H9 (cell line): ENCODE measurements around the gene CYTH3. TPM values are rescaled to one million over a fixed set of nuclear protein-coding genes. Genes with fewer than 3 reads are reported as not detected.
"Not testable (repeated sequence)": the region's sequence is repeated elsewhere in the genome, so short reads cannot be mapped to it uniquely, and the experiment has no call there.

Source experiments
- DNase-seq: peaks from one replicate; pipeline ENCODE4 v3.0.0-alpha.2; 2017
- H2AFZ ChIP-seq: one replicate; pipeline ENCODE4 v1.6.1; 2013; ENCODE audit warnings: mild to moderate bottlenecking, low read length, control low read depth, moderate library complexity
- H2AK5ac ChIP-seq: 2 replicates; pipeline ENCODE4 v1.6.1; 2013; ENCODE audit warnings: low read length, control low read depth, mixed read lengths; ENCODE audit not compliant: insufficient read length
- H2BK120ac ChIP-seq: one replicate; pipeline ENCODE4 v1.6.1; 2013; ENCODE audit warnings: low read depth, mild to moderate bottlenecking, low read length, control low read depth, inconsistent platforms; ENCODE audit not compliant: poor library complexity, severe bottlenecking
- H2BK12ac ChIP-seq: 2 replicates; pipeline ENCODE4 v1.6.1; 2013; ENCODE audit warnings: low read length, control low read depth, mixed read lengths, low read depth; ENCODE audit not compliant: insufficient read length
- H2BK15ac ChIP-seq: 2 replicates; pipeline ENCODE4 v1.6.1; 2013; ENCODE audit warnings: low read depth, low read length, control low read depth
- H2BK20ac ChIP-seq: one replicate; pipeline ENCODE4 v1.6.1; 2013; ENCODE audit warnings: low read depth, mild to moderate bottlenecking, low read length, control low read depth, inconsistent platforms; ENCODE audit not compliant: poor library complexity, severe bottlenecking
- H2BK5ac ChIP-seq: 2 replicates; pipeline ENCODE4 v1.6.1; 2013; ENCODE audit warnings: low read length, control low read depth, mixed read lengths; ENCODE audit not compliant: insufficient read length
- H3K14ac ChIP-seq: 2 replicates; pipeline ENCODE4 v1.6.1; 2013; ENCODE audit warnings: low read length, control low read depth; ENCODE audit not compliant: insufficient read depth
- H3K18ac ChIP-seq: 2 replicates; pipeline ENCODE4 v1.6.1; 2013; ENCODE audit warnings: low read depth, mild to moderate bottlenecking, mixed read lengths, low read length, control low read depth; ENCODE audit not compliant: insufficient read length
- H3K23ac ChIP-seq: 2 replicates; pipeline ENCODE4 v1.6.1; 2013; ENCODE audit warnings: low read length, control low read depth, mixed read lengths, low read depth; ENCODE audit not compliant: insufficient read length
- H3K23me2 ChIP-seq: 2 replicates; pipeline ENCODE4 v1.6.1; 2013; ENCODE audit warnings: low read depth, mild to moderate bottlenecking, mixed read lengths, low read length, control low read depth; ENCODE audit not compliant: insufficient read length, poor library complexity, severe bottlenecking
- H3K27ac ChIP-seq: 2 replicates; pipeline ENCODE4 v1.5.1; 2013; ENCODE audit warnings: low read length, control low read depth, mixed read lengths, low read depth; ENCODE audit not compliant: insufficient read length
- H3K27me3 ChIP-seq: 2 replicates; pipeline ENCODE4 v1.6.1; 2013; ENCODE audit warnings: low read length, control low read depth, inconsistent platforms; ENCODE audit not compliant: insufficient read depth
- H3K4ac ChIP-seq: 2 replicates; pipeline ENCODE4 v1.6.1; 2013; ENCODE audit warnings: low read depth, mild to moderate bottlenecking, control low read depth, inconsistent platforms, low read length, moderate library complexity
- H3K4me1 ChIP-seq: 2 replicates; pipeline ENCODE4 v1.6.1; 2013; ENCODE audit warnings: low read length, control low read depth, inconsistent platforms; ENCODE audit not compliant: insufficient read depth
- H3K4me2 ChIP-seq: 2 replicates; pipeline ENCODE4 v1.6.1; 2013; ENCODE audit warnings: low read length, control low read depth, mixed read lengths; ENCODE audit not compliant: insufficient read length, insufficient read depth
- H3K56ac ChIP-seq: 2 replicates; pipeline ENCODE4 v1.6.1; 2013; ENCODE audit warnings: low read depth, mild to moderate bottlenecking, mixed read lengths, low read length, control low read depth; ENCODE audit not compliant: insufficient read length
- H3K79me1 ChIP-seq: 2 replicates; pipeline ENCODE4 v1.6.1; 2013; ENCODE audit warnings: low read depth, mild to moderate bottlenecking, moderate library complexity, low read length, control low read depth, inconsistent platforms; ENCODE audit not compliant: insufficient read depth, poor library complexity, severe bottlenecking
- H3K79me2 ChIP-seq: 2 replicates; pipeline ENCODE4 v1.6.1; 2013; ENCODE audit warnings: low read length, control low read depth, inconsistent platforms; ENCODE audit not compliant: insufficient read depth
- H3K9ac ChIP-seq: 2 replicates; pipeline ENCODE4 v1.6.1; 2013; ENCODE audit warnings: low read length, control low read depth, mixed read lengths; ENCODE audit not compliant: insufficient read length; ENCODE audit errors: extremely low read depth
- H3K9me3 ChIP-seq: one replicate; pipeline ENCODE4 v1.6.1; 2013; ENCODE audit warnings: low read depth, low read length, inconsistent platforms; ENCODE audit not compliant: control insufficient read depth
- H3T11ph ChIP-seq: one replicate; pipeline ENCODE4 v1.6.1; 2013; ENCODE audit warnings: mild to moderate bottlenecking, low read length, control low read depth, inconsistent platforms
- H4K20me1 ChIP-seq: one replicate; pipeline ENCODE4 v1.6.1; 2013; ENCODE audit not compliant: control insufficient read depth, insufficient read length, insufficient read depth
- H4K5ac ChIP-seq: 2 replicates; pipeline ENCODE4 v1.6.1; 2013; ENCODE audit warnings: low read depth, mild to moderate bottlenecking, mixed read lengths, low read length, control low read depth; ENCODE audit not compliant: insufficient read length
- H4K8ac ChIP-seq: replicated peaks from 2 replicates; pipeline ENCODE4 v1.6.1; 2013; ENCODE audit warnings: low read length, control low read depth, mixed read lengths, low read depth; ENCODE audit not compliant: insufficient read length
- H4K91ac ChIP-seq: 2 replicates; pipeline ENCODE4 v1.6.1; 2013; ENCODE audit warnings: low read depth, mild to moderate bottlenecking, moderate library complexity, mixed read lengths, low read length, control low read depth; ENCODE audit not compliant: insufficient read length
- H3K27ac Mint-ChIP-seq, 3 experiments: 2 replicates in 2 of 3; 3 replicates in 1 of 3; pipeline ENCODE4 v1.8.0; 2020 to 2021; ENCODE audit warnings: mixed read lengths in 3 of 3, mild to moderate bottlenecking in 1 of 3, moderate library complexity in 1 of 3
- H3K27me3 Mint-ChIP-seq: 2 replicates; pipeline ENCODE4 v1.8.0; 2021; ENCODE audit warnings: low read depth, mild to moderate bottlenecking, moderate library complexity, mixed read lengths
- H3K36me3 Mint-ChIP-seq, 3 experiments: 2 replicates in 2 of 3; 3 replicates in 1 of 3; pipeline ENCODE4 v1.8.0; 2020 to 2021; ENCODE audit warnings: low read depth in 3 of 3, mixed read lengths in 3 of 3; ENCODE audit not compliant: insufficient read depth in 1 of 3
- H3K4me1 Mint-ChIP-seq, 2 experiments: 2 replicates each; pipeline ENCODE4 v1.8.0; 2020; ENCODE audit warnings: mixed read lengths in 2 of 2
- H3K4me3 Mint-ChIP-seq, 2 experiments: 2 replicates in 1 of 2; 3 replicates in 1 of 2; pipeline ENCODE4 v1.8.0; 2020 to 2021; ENCODE audit warnings: mild to moderate bottlenecking in 2 of 2, mixed read lengths in 2 of 2, moderate library complexity in 1 of 2
- H3K9me3 Mint-ChIP-seq, 2 experiments: 2 replicates in 1 of 2; 3 replicates in 1 of 2; pipeline ENCODE4 v1.8.0; 2020; ENCODE audit warnings: mild to moderate bottlenecking in 2 of 2, mixed read lengths in 2 of 2, moderate library complexity in 1 of 2
- CTCF ChIP-seq: fragments of 200-600 bp; sonication (generic); conservative IDR thresholded peaks from 3 replicates; pipeline ENCODE4 v1.8.0; 2021; ENCODE audit warnings: antibody characterized with exemption, mild to moderate bottlenecking
- WGBS: extraction: QIAGEN DNeasy Blood & Tissue Kit; methylation state at CpG from one replicate; pipeline ENCODE4 v1.1.7; 2013; ENCODE audit warnings: missing lambda C conversion rate, low lambda C conversion rate, mixed read lengths; ENCODE audit not compliant: insufficient read length; ENCODE audit errors: extremely low coverage; 5-methylcytosine and 5-hydroxymethylcytosine counted together
- total RNA-seq: library from RNA; stranded (reverse); gene quantifications from 2 replicates; pipeline ENCODE4 v1.2.1, GENCODE V29; 2021

Gene CYTH3
- total RNA-seq, 1 experiment from 2014 or later = 12.3 TPM

GRCh38 chr7:6284055-6284400 is 11.6 kb upstream of the CYTH3 start:
- H2AFZ ChIP-seq = no peak overlapping the region
- no peak overlapping the region for H4K5ac ChIP-seq
- H3K36me3 Mint-ChIP-seq = no peaks in the 10 kb centered on the region; a peak in 3 of 7 replicates
- no peaks in the 10 kb centered on the region for H3K9me3 ChIP-seq
- H3K79me2 ChIP-seq = no peaks in the 10 kb centered on the region
- H3K4me3 Mint-ChIP-seq = no peak overlapping the region
- H2BK20ac ChIP-seq = no peak overlapping the region
- peaks cover 0 to 12% of the 10 kb centered on the region in 2 experiments; a peak in 4 of 5 replicates for H3K9me3 Mint-ChIP-seq
- no peaks in the 10 kb centered on the region for H3K23me2 ChIP-seq
- WGBS = no CpG with 5 or more reads among the region's 7 CpGs
- H3K4ac ChIP-seq = no peak overlapping the region
- no peak overlapping the region for H3K14ac ChIP-seq
- no peak overlapping the region for H2AK5ac ChIP-seq
- H4K8ac ChIP-seq = no peak overlapping the region
- H4K91ac ChIP-seq = no peak overlapping the region
- H2BK120ac ChIP-seq = no peak overlapping the region
- no peak overlapping the region for H3K4me2 ChIP-seq
- no peak overlapping the region for H2BK12ac ChIP-seq
- H3K56ac ChIP-seq = no peak overlapping the region
- no peak for DNase-seq
- no peak overlapping the region for H3K27ac Mint-ChIP-seq
- H2BK15ac ChIP-seq = no peak overlapping the region
- no peaks in the 10 kb centered on the region for H3K27me3 ChIP-seq
- no peaks in the 10 kb centered on the region for H3K4me1 Mint-ChIP-seq
- no peaks in the 10 kb centered on the region for H3K79me1 ChIP-seq
- no peak overlapping the region for H3K27ac ChIP-seq
- H3K27me3 Mint-ChIP-seq = no peaks in the 10 kb centered on the region; the same call in 1 of the 2 replicates
- no peak overlapping the region for H3K18ac ChIP-seq
- no peak overlapping the region for H2BK5ac ChIP-seq
- no peak overlapping the region for H3K9ac ChIP-seq
- no peak for TF ChIP-seq CTCF
- H3K4me1 ChIP-seq = no peaks in the 10 kb centered on the region
- no peak overlapping the region for H3T11ph ChIP-seq
- no peaks in the 10 kb centered on the region for H4K20me1 ChIP-seq
- H3K23ac ChIP-seq = no peak overlapping the region

GRCh38 chr7:6283391-6284054 is 11.1 kb upstream of the CYTH3 start:
- H3K36me3 Mint-ChIP-seq, H2BK15ac ChIP-seq, H2AK5ac ChIP-seq, H4K8ac ChIP-seq, H4K5ac ChIP-seq, H3K4me1 ChIP-seq, H3K79me1 ChIP-seq, H3K23ac ChIP-seq, H2BK120ac ChIP-seq, H3K4me2 ChIP-seq, H3T11ph ChIP-seq, H3K27me3 Mint-ChIP-seq, H3K4ac ChIP-seq, H3K18ac ChIP-seq, H3K4me1 Mint-ChIP-seq, H3K14ac ChIP-seq, H2AFZ ChIP-seq, H3K56ac ChIP-seq, H2BK5ac ChIP-seq, H2BK12ac ChIP-seq, H3K23me2 ChIP-seq, H3K9me3 ChIP-seq, H3K27ac Mint-ChIP-seq, DNase-seq, H3K9ac ChIP-seq, H3K79me2 ChIP-seq, H3K4me3 Mint-ChIP-seq, H4K20me1 ChIP-seq, H4K91ac ChIP-seq, H3K27me3 ChIP-seq, H2BK20ac ChIP-seq, H3K27ac ChIP-seq: not testable (repeated sequence)
- WGBS = no CpG with 5 or more reads among the region's 9 CpGs
- peaks cover 0 to 12% of the 10 kb centered on the region in 2 experiments; a peak in 4 of 5 replicates for H3K9me3 Mint-ChIP-seq
